D721Med (cell line): ENCODE results near the gene DHRS13.
"Not testable (repeated sequence)": the region's sequence is repeated elsewhere in the genome, so short reads cannot be mapped to it uniquely, and the experiment has no call there.

ENCODE experiments used
- DNase-seq: peaks from one replicate; pipeline ENCODE4 v3.0.0; 2011; ENCODE audit warnings: low spot score; ENCODE audit not compliant: insufficient read length
- FAIRE-seq: peaks from 2 replicates; lab custom pipeline; 2011; peaks lifted over from hg19 to GRCh38; lab: Jason Lieb, UNC
- CTCF ChIP-seq: IDR thresholded peaks from 2 replicates; pipeline ENCODE4 v1.5.1; 2012; ENCODE audit warnings: mild to moderate bottlenecking, control low read depth; ENCODE audit not compliant: insufficient read depth; ENCODE audit errors: missing control alignments

Gene DHRS13

DNA sequence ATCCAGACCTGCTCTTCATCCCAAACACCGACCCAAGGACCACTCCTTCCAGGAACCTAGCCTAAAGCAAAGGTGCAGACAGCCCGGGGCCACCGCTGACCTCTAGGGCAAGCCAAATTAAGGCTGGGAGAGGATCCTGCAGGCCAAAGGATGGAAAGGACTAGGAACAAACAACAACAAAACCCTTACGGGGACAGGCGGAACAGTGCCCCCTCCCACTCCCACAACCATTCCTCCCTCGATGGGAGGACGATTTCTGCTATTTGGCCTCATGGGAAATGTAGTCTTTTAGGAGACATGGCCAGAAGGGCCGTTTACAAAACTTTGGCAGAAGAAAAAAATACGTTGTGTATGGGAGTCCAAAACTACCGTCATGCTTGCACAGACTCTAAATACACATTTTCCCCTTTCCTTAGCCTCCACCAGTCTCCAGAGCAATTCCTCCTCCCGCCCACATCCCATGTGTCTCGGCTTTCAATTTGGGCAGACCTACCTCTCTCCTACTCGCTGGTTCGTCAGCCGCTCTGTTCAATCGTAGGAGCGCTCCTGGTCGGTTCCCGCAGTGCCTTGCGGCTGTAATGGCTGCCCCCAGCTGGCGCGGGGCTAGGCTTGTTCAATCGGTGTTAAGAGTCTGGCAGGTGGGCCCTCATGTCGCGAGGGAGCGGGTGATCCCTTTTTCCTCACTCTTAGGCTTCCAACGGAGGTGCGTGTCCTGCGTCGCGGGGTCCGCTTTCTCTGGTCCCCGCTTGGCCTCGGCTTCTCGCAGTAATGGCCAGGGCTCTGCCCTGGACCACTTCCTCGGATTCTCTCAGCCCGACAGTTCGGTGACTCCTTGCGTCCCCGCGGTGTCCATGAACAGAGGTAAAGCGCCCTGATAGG, 48.2 kb downstream of the DHRS13 start, which contains the start of gene ERAL1:
TSS of gene ERAL1 (plus strand) at position 560 of the 879 bp plus-strand sequence. CDS start at position 579, 19 bp downstream.
- no peak for TF ChIP-seq CTCF
- peak; percentile 25 for FAIRE-seq
- peak; percentile 94 for DNase-seq

GRCh38 chr17:28853295-28853694, 49.6 kb downstream of the DHRS13 start:
- TF ChIP-seq CTCF = no peak
- DNase-seq (no peak), FAIRE-seq (no peak)

DNA sequence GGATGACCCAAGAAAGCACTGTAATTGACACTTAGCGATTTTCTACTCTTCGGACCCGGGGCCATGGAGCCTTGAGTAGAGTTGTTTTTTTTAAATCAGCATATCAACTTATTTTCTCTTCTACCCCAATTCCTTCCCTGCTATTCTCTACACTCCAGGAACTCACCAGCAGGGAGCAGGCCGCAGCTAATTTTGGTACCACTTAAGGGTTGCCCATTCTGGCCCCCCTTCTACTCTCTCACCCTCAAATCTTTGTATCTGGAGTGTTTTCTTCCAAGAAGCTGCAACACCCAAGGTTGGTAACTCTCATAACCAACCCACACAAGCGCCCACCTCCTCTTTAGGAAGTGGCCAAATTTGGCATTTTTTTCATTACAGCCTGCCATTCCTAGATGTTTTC, 53.6 kb downstream of the DHRS13 start:
- peak; percentile 11 for TF ChIP-seq CTCF
- DNase-seq (no peak), FAIRE-seq (no peak)

- not testable (repeated sequence) for FAIRE-seq
- DNase-seq = peak; percentile 43
- TF ChIP-seq CTCF = peak; percentile 52
Observed at GRCh38 chr17:28848667-28849066, 54.2 kb downstream of the DHRS13 start.
